IMR-90 (cell line): ENCODE results near the gene NFKBIE. TPM values are rescaled to one million over a fixed set of nuclear protein-coding genes. Genes with fewer than 3 reads are reported as not detected.

Experiments used
- ATAC-seq: fragments of 200-7000 bp; cut with Tn5 transposase; 2 replicates; pipeline ENCODE4 v1.9.1; 2020; ENCODE audit warnings: low read depth, mild to moderate bottlenecking, moderate library complexity
- BruUV-seq: library from RNA; stranded (reverse); fragments of 400-500 nt; replicated peaks from 2 replicates; lab custom pipeline; 2021; lab: Mats Ljungman, UMichigan
- CTCF ChIA-PET: fragments of 300-600 bp; formaldehyde crosslinking; extraction: SDS; loops from one replicate; lab custom pipeline; 2021; ENCODE audit warnings: antibody characterized with exemption; lab: Yijun Ruan, JAX
- POLR2A ChIA-PET: fragments of 300-600 bp; sonication (Branson Sonifier 250); formaldehyde crosslinking; loops from one replicate; lab custom pipeline; 2022; ENCODE audit warnings: antibody characterized with exemption; ENCODE audit not compliant: unreplicated experiment; lab: Charles Lee
- DNase-seq: peaks from one replicate; pipeline ENCODE4 v3.0.0; 2013
- H2AFZ ChIP-seq: replicated peaks from 2 replicates; pipeline ENCODE3; 2013; ENCODE audit warnings: low read length, mild to moderate bottlenecking; ENCODE audit not compliant: poor library complexity
- H2AK5ac ChIP-seq: 2 replicates; pipeline ENCODE4 v1.6.1; 2013; ENCODE audit warnings: low read depth, low read length, inconsistent platforms
- H2AK9ac ChIP-seq: replicated peaks from 2 replicates; pipeline ENCODE3; 2013; ENCODE audit warnings: mild to moderate bottlenecking, low read depth, low read length, moderate library complexity; ENCODE audit not compliant: poor library complexity
- H2BK120ac ChIP-seq: 2 replicates; pipeline ENCODE4 v1.6.1; 2013; ENCODE audit warnings: low read depth, low read length, inconsistent platforms
- H2BK15ac ChIP-seq: 3 replicates; pipeline ENCODE4 v1.6.1; 2013; ENCODE audit warnings: low read depth, low read length, inconsistent platforms
- H2BK20ac ChIP-seq: 2 replicates; pipeline ENCODE4 v1.6.1; 2013; ENCODE audit warnings: low read depth, mild to moderate bottlenecking, inconsistent platforms, low read length, moderate library complexity
- H2BK5ac ChIP-seq: 2 replicates; pipeline ENCODE4 v1.6.1; 2013; ENCODE audit warnings: mild to moderate bottlenecking, low read depth, low read length, inconsistent platforms; ENCODE audit not compliant: poor library complexity, severe bottlenecking
- H3K14ac ChIP-seq: replicated peaks from 2 replicates; pipeline ENCODE4 v1.6.1; 2013; ENCODE audit warnings: low read depth, low read length, inconsistent platforms
- H3K18ac ChIP-seq: 2 replicates; pipeline ENCODE4 v1.6.1; 2013; ENCODE audit warnings: low read depth, low read length, control low read depth
- H3K23ac ChIP-seq: 2 replicates; pipeline ENCODE4 v1.6.1; 2013; ENCODE audit warnings: low read depth, low read length, inconsistent platforms
- H3K27ac ChIP-seq: 2 replicates; pipeline ENCODE4 v1.5.1; 2013; ENCODE audit warnings: mild to moderate bottlenecking, control low read depth, low read length; ENCODE audit not compliant: insufficient read depth
- H3K27me3 ChIP-seq: 2 replicates; pipeline ENCODE4 v1.6.1; 2013; ENCODE audit warnings: low read length; ENCODE audit not compliant: control insufficient read depth, insufficient read depth
- H3K36me3 ChIP-seq: 2 replicates; pipeline ENCODE4 v1.6.1; 2013; ENCODE audit warnings: low read length, mixed read lengths; ENCODE audit not compliant: control insufficient read depth, insufficient read depth
- H3K4ac ChIP-seq: 2 replicates; pipeline ENCODE4 v1.6.1; 2013; ENCODE audit warnings: low read depth, low read length, inconsistent platforms
- H3K4me1 ChIP-seq: 2 replicates; pipeline ENCODE4 v1.6.1; 2013; ENCODE audit warnings: low read length, mixed read lengths; ENCODE audit not compliant: control insufficient read depth, insufficient read depth
- H3K4me2 ChIP-seq: 2 replicates; pipeline ENCODE4 v1.6.1; 2013; ENCODE audit warnings: low read depth, mild to moderate bottlenecking, control low read depth, low read length, moderate library complexity
- H3K4me3 ChIP-seq: 2 replicates; pipeline ENCODE4 v1.5.1; 2013; ENCODE audit warnings: low read depth, mild to moderate bottlenecking, control low read depth, low read length, moderate library complexity; ENCODE audit not compliant: insufficient read depth
- H3K56ac ChIP-seq: 2 replicates; pipeline ENCODE4 v1.6.1; 2013; ENCODE audit warnings: low read length, inconsistent platforms; ENCODE audit not compliant: insufficient read depth; ENCODE audit errors: extremely low read depth
- H3K79me1 ChIP-seq, 2 experiments: 2 replicates each; pipeline ENCODE4 v1.6.1; 2013; ENCODE audit warnings: low read length in 2 of 2, inconsistent platforms in 1 of 2, low read depth in 1 of 2
- H3K9ac ChIP-seq: 2 replicates; pipeline ENCODE4 v1.6.1; 2013; ENCODE audit warnings: low read depth, low read length, control low read depth
- H3K9me1 ChIP-seq: 2 replicates; pipeline ENCODE4 v1.6.1; 2013; ENCODE audit warnings: low read length, inconsistent platforms; ENCODE audit not compliant: insufficient read depth
- H3K9me3 ChIP-seq: 2 replicates; pipeline ENCODE4 v1.6.1; 2013; ENCODE audit warnings: low read length; ENCODE audit not compliant: control insufficient read depth, insufficient read depth
- H4K20me1 ChIP-seq: 2 replicates; pipeline ENCODE4 v1.6.1; 2013; ENCODE audit warnings: low read length, inconsistent platforms; ENCODE audit not compliant: insufficient read depth
- H4K5ac ChIP-seq: 2 replicates; pipeline ENCODE4 v1.6.1; 2013; ENCODE audit warnings: mild to moderate bottlenecking, low read depth, low read length, control low read depth
- H4K8ac ChIP-seq, 2 experiments: 2 replicates each; pipeline ENCODE4 v1.6.1; 2013; ENCODE audit warnings: low read depth in 2 of 2, low read length in 2 of 2, control low read depth in 1 of 2, inconsistent platforms in 1 of 2
- H4K91ac ChIP-seq: 2 replicates; pipeline ENCODE4 v1.6.1; 2013; ENCODE audit warnings: low read depth, low read length, inconsistent platforms; ENCODE audit not compliant: insufficient read depth
- BHLHE40 ChIP-seq: fragments of 150-350 bp; IDR thresholded peaks from 2 replicates; pipeline ENCODE4 v1.6.1; 2016; ENCODE audit warnings: mild to moderate bottlenecking, low read depth, low read length
- CEBPB ChIP-seq: IDR thresholded peaks from 2 replicates; pipeline ENCODE4 v1.6.1; 2012; ENCODE audit warnings: low read depth, low read length, improper control_type of control experiment
- CHD1 ChIP-seq: IDR thresholded peaks from 2 replicates; pipeline ENCODE4 v1.6.1; 2012; ENCODE audit warnings: low read depth, low read length, improper control_type of control experiment
- FOS ChIP-seq: fragments of 150-350 bp; IDR thresholded peaks from 2 replicates; pipeline ENCODE4 v1.6.1; 2016; ENCODE audit warnings: low read depth, low read length
- MAFK ChIP-seq: IDR thresholded peaks from 2 replicates; pipeline ENCODE4 v1.6.1; 2012; ENCODE audit warnings: low read depth, low read length, improper control_type of control experiment
- MAZ ChIP-seq: IDR thresholded peaks from 2 replicates; pipeline ENCODE4 v1.6.1; 2012; ENCODE audit warnings: low read depth, mild to moderate bottlenecking, low read length, improper control_type of control experiment, moderate library complexity, borderline replicate concordance
- MXI1 ChIP-seq: IDR thresholded peaks from 2 replicates; pipeline ENCODE4 v1.6.1; 2012; ENCODE audit warnings: low read depth, mild to moderate bottlenecking, low read length, moderate library complexity, borderline replicate concordance
- NFE2L2 ChIP-seq: fragments of 150-350 bp; IDR thresholded peaks from 2 replicates; pipeline ENCODE4 v1.6.1; 2016; ENCODE audit warnings: low read depth, mild to moderate bottlenecking, low read length
- POLR2A ChIP-seq: IDR thresholded peaks from 2 replicates; pipeline ENCODE4 v1.6.1; 2012; ENCODE audit warnings: mild to moderate bottlenecking, low read depth, low read length
- RAD21 ChIP-seq: IDR thresholded peaks from 2 replicates; pipeline ENCODE4 v1.6.1; 2012; ENCODE audit warnings: low read length, improper control_type of control experiment
- RCOR1 ChIP-seq: IDR thresholded peaks from 2 replicates; pipeline ENCODE4 v1.6.1; 2012; ENCODE audit warnings: mild to moderate bottlenecking, low read length, improper control_type of control experiment; ENCODE audit not compliant: insufficient replicate concordance
- RFX5 ChIP-seq: IDR thresholded peaks from 2 replicates; pipeline ENCODE4 v1.8.0; 2012; ENCODE audit warnings: low read depth, mild to moderate bottlenecking, low read length, moderate library complexity
- SMC3 ChIP-seq: fragments of 150-350 bp; IDR thresholded peaks from 2 replicates; pipeline ENCODE4 v1.6.1; 2016; ENCODE audit warnings: low read depth, mild to moderate bottlenecking, antibody characterized with exemption, low read length, moderate library complexity
- WGBS, 2 experiments: methylation state at CpG; one replicate each; pipeline versions ENCODE4 v1.1.5 to v1.1.7; 2013; ENCODE audit warnings: missing lambda C conversion rate in 2 of 2; ENCODE audit not compliant: insufficient read length in 1 of 2; ENCODE audit errors: extremely low coverage in 2 of 2; 5-methylcytosine and 5-hydroxymethylcytosine counted together
- dilution Hi-C: fragments of 300-500 bp; cut with HindIII; formaldehyde crosslinking; loops from one replicate; pipeline ENCODE4 v1.14.3; 2018; ENCODE audit warnings: low sequenced_read_pairs; ENCODE audit not compliant: unreplicated experiment
- in situ Hi-C: fragments of 300-500 bp; cut with MboI; formaldehyde crosslinking; loops from 3 replicates; pipeline ENCODE4 v1.14.3; 2019; ENCODE audit warnings: low sequenced_read_pairs, inconsistent platforms, mixed read lengths
- intact Hi-C: fragments of 100-400 bp; cut with micrococcal nuclease; formaldehyde crosslinking; loops from 2 replicates; pipeline ENCODE4 v1.10.0; 2022
- polyA plus RNA-seq, 3 experiments: library from polyadenylated mRNA; depleted of rRNA; stranded (reverse); fragments of >200 nt; gene quantifications; 2 replicates each; pipeline ENCODE4 v1.2.3, GENCODE V29; 2012; ENCODE audit warnings: low replicate concordance in 1 of 3
- total RNA-seq: library from RNA; depleted of rRNA; stranded (reverse); fragments of >200 nt; gene quantifications from 2 replicates; pipeline ENCODE4 v1.2.3, GENCODE V29; 2012
- TF ChIP-seq, protein P1 (sequence below): fragments of 150-350 bp; IDR thresholded peaks from 2 replicates; pipeline ENCODE4 v1.6.1; 2017; ENCODE audit warnings: mild to moderate bottlenecking, antibody characterized with exemption, low read length, low read depth
- TF ChIP-seq, protein P2 (sequence below): fragments of 150-350 bp; IDR thresholded peaks from 2 replicates; pipeline ENCODE4 v1.6.1; 2016; ENCODE audit warnings: low read depth, mild to moderate bottlenecking, low read length, moderate library complexity, borderline replicate concordance
- TF ChIP-seq, protein P3 (sequence below): conservative IDR thresholded peaks from 2 replicates; pipeline ENCODE4 v1.5.1; 2012; ENCODE audit warnings: mild to moderate bottlenecking, low read depth, low read length, improper control_type of control experiment

NFKBIE gene
- total and polyA plus RNA-seq, 2 of the 4 experiments (the other 2 are of a cell fraction): 7.9 to 13.0 TPM

GRCh38 chr6:44305200-44305725, 39.9 kb upstream of the NFKBIE start:
- CTCF ChIA-PET: interaction anchor here (0.7 to 1.0 kb wide), 4 partner anchors 8 to 38 kb away, joined by 3 to 4 read pairs (median 4); partner anchors contain the start of gene AARS2
- Histone ChIP-seq H2AFZ (no peak overlapping the region), H3K14ac (no peak overlapping the region), H2BK120ac (no peak overlapping the region), H3K27me3 (no peaks in the 10 kb centered on the region), H3K56ac (no peak overlapping the region), H3K23ac (no peak overlapping the region), H3K27ac (no peak overlapping the region), H2BK20ac (no peak overlapping the region), H2BK5ac (no peak overlapping the region), H2AK9ac (peak overlapping the region; percentile 10), H4K5ac (no peak overlapping the region), H3K18ac (no peak overlapping the region), H3K79me1 (peaks cover 2% of the 10 kb centered on the region in 2 experiments; a peak in 1 of 4 replicates), H3K36me3 (peaks cover 76% of the 10 kb centered on the region), H2AK5ac (no peak overlapping the region), H3K4me3 (no peak overlapping the region), H2BK15ac (no peak overlapping the region), H4K91ac (no peak overlapping the region), H3K4ac (no peak overlapping the region), H3K4me2 (no peak overlapping the region), H3K4me1 (peaks cover 3% of the 10 kb centered on the region), H4K8ac (no peak overlapping the region), H3K9me1 (peaks cover 3% of the 10 kb centered on the region; the same call in 1 of the 2 replicates), H4K20me1 (no peaks in the 10 kb centered on the region), H3K9ac (no peak overlapping the region), H3K9me3 (no peaks in the 10 kb centered on the region)
- dilution Hi-C loops: no loop called here
- intact Hi-C loops: no loop called here
- ATAC-seq (no peak), DNase-seq (no peak)
- WGBS, 2 experiments: 100% methylated on average over 1 of the region's 5 CpGs; no CpG with 5 or more reads in 1 of the 2 experiments
- in situ Hi-C loops: no loop called here
- TF ChIP-seq, protein P1, sequence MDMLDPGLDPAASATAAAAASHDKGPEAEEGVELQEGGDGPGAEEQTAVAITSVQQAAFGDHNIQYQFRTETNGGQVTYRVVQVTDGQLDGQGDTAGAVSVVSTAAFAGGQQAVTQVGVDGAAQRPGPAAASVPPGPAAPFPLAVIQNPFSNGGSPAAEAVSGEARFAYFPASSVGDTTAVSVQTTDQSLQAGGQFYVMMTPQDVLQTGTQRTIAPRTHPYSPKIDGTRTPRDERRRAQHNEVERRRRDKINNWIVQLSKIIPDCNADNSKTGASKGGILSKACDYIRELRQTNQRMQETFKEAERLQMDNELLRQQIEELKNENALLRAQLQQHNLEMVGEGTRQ: no peak
- TF ChIP-seq RFX5: no peak
- TF ChIP-seq, protein P2, sequence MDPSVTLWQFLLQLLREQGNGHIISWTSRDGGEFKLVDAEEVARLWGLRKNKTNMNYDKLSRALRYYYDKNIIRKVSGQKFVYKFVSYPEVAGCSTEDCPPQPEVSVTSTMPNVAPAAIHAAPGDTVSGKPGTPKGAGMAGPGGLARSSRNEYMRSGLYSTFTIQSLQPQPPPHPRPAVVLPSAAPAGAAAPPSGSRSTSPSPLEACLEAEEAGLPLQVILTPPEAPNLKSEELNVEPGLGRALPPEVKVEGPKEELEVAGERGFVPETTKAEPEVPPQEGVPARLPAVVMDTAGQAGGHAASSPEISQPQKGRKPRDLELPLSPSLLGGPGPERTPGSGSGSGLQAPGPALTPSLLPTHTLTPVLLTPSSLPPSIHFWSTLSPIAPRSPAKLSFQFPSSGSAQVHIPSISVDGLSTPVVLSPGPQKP: no peak
- TF ChIP-seq NFE2L2: no peak
- TF ChIP-seq MXI1: no peak
- no peak for TF ChIP-seq FOS
- TF ChIP-seq CEBPB: no peak
- TF ChIP-seq BHLHE40: no peak
- TF ChIP-seq, protein P3, sequence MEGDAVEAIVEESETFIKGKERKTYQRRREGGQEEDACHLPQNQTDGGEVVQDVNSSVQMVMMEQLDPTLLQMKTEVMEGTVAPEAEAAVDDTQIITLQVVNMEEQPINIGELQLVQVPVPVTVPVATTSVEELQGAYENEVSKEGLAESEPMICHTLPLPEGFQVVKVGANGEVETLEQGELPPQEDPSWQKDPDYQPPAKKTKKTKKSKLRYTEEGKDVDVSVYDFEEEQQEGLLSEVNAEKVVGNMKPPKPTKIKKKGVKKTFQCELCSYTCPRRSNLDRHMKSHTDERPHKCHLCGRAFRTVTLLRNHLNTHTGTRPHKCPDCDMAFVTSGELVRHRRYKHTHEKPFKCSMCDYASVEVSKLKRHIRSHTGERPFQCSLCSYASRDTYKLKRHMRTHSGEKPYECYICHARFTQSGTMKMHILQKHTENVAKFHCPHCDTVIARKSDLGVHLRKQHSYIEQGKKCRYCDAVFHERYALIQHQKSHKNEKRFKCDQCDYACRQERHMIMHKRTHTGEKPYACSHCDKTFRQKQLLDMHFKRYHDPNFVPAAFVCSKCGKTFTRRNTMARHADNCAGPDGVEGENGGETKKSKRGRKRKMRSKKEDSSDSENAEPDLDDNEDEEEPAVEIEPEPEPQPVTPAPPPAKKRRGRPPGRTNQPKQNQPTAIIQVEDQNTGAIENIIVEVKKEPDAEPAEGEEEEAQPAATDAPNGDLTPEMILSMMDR: no peak
- no peak for TF ChIP-seq POLR2A
- no peak for TF ChIP-seq CHD1
- TF ChIP-seq MAZ: no peak
- no peak for TF ChIP-seq SMC3
- no peak for TF ChIP-seq RCOR1
- no peak for TF ChIP-seq MAFK
- no peak for TF ChIP-seq RAD21
- no TSS peak for BruUV-seq
- POLR2A ChIA-PET: no interaction called here
